GM21576 (cell line): Measurements from ENCODE around the gene ENTPD2.

ENCODE experiments used
- ATAC-seq: cut with Tn5 transposase; IDR thresholded peaks from one replicate; pipeline ENCODE4 v1.9.1; 2021; ENCODE audit warnings: mild to moderate bottlenecking, moderate library complexity; ENCODE audit not compliant: unreplicated experiment

Gene ENTPD2

GRCh38 chr9:137018761-137019559 lies 34.9 kb downstream of the ENTPD2 start:
- no peak for ATAC-seq

GRCh38 chr9:137017791-137018497 lies 35.9 kb downstream of the ENTPD2 start:
- no peak for ATAC-seq

- ATAC-seq, result no peak
Observed at GRCh38 chr9:137017071-137017470, 36.8 kb downstream of the ENTPD2 start.

GRCh38 chr9:137016436-137016835 lies 37.4 kb downstream of the ENTPD2 start:
- no peak for ATAC-seq

GRCh38 chr9:137015976-137016375 lies 37.9 kb downstream of the ENTPD2 start:
- no peak for ATAC-seq

GRCh38 chr9:137015540-137015930 lies 38.3 kb downstream of the ENTPD2 start:
- no peak for ATAC-seq

GRCh38 chr9:137014776-137015539 lies 38.9 kb downstream of the ENTPD2 start:
- ATAC-seq, result no peak

GRCh38 chr9:137014166-137014565 lies 39.7 kb downstream of the ENTPD2 start:
- ATAC-seq, result no peak

GRCh38 chr9:137013571-137013940 lies 40.3 kb downstream of the ENTPD2 start:
- no peak for ATAC-seq

GRCh38 chr9:137012694-137013570 lies 40.9 kb downstream of the ENTPD2 start:
- no peak for ATAC-seq

- no peak for ATAC-seq
Observed at GRCh38 chr9:137011907-137012675, 41.8 kb downstream of the ENTPD2 start.

- no peak for ATAC-seq
Observed at GRCh38 chr9:137011156-137011555, 42.7 kb downstream of the ENTPD2 start.

- ATAC-seq, result no peak
Observed at GRCh38 chr9:137009938-137010732, 43.7 kb downstream of the ENTPD2 start.

- ATAC-seq, result no peak
Observed at GRCh38 chr9:137009217-137009616, 44.6 kb downstream of the ENTPD2 start.

- no peak for ATAC-seq
Observed at GRCh38 chr9:137008312-137008711, 45.5 kb downstream of the ENTPD2 start.

- no peak for ATAC-seq
Observed at GRCh38 chr9:137007816-137008270, 46.0 kb downstream of the ENTPD2 start.

- no peak for ATAC-seq
Observed at GRCh38 chr9:137007108-137007815, 46.6 kb downstream of the ENTPD2 start.
